CD4-positive, alpha-beta T cell treated with Interleukin-17A for 4 hours (primary cell): ENCODE data around the gene TMC7.
"Not testable (repeated sequence)": the region's sequence is repeated elsewhere in the genome, so short reads cannot be mapped to it uniquely, and the experiment has no call there.

Experiments
- DNase-seq: peaks from one replicate; pipeline ENCODE4 v3.0.0-alpha.2; 2020; ENCODE audit warnings: mixed read lengths

Gene TMC7

GRCh38 chr16:18984435-18985005 lies 786 bp downstream of the TMC7 start:
- no peak for DNase-seq

- DNase-seq = not testable (repeated sequence)
These were observed 1.5 kb downstream of the TMC7 start for GRCh38 chr16:18985256-18985655.

- not testable (repeated sequence) for DNase-seq
These were observed 8.0 kb downstream of the TMC7 start for GRCh38 chr16:18991731-18992130.

GRCh38 chr16:18993531-18993930 lies 9.8 kb downstream of the TMC7 start:
- not testable (repeated sequence) for DNase-seq

- not testable (repeated sequence) for DNase-seq
These were observed 10.4 kb downstream of the TMC7 start for GRCh38 chr16:18994181-18994580.

- DNase-seq = not testable (repeated sequence)
These were observed 11.7 kb downstream of the TMC7 start for GRCh38 chr16:18995406-18995805.

GRCh38 chr16:18996536-18996935 lies 12.8 kb downstream of the TMC7 start:
- not testable (repeated sequence) for DNase-seq

- not testable (repeated sequence) for DNase-seq
These were observed 13.3 kb downstream of the TMC7 start for GRCh38 chr16:18997001-18997400.

GRCh38 chr16:18999045-18999393 lies 15.3 kb downstream of the TMC7 start:
- DNase-seq = no peak

GRCh38 chr16:19001788-19002187 lies 18.1 kb downstream of the TMC7 start:
- no peak for DNase-seq

GRCh38 chr16:19003935-19004334 lies 20.2 kb downstream of the TMC7 start:
- DNase-seq = no peak

- no peak for DNase-seq
These were observed 22.1 kb downstream of the TMC7 start for GRCh38 chr16:19005561-19006445.

- DNase-seq = no peak
These were observed 22.9 kb downstream of the TMC7 start for GRCh38 chr16:19006446-19007315.

GRCh38 chr16:19008245-19009169 lies 24.8 kb downstream of the TMC7 start:
- no peak for DNase-seq

GRCh38 chr16:19011169-19011731 lies 27.5 kb downstream of the TMC7 start:
- no peak for DNase-seq

- DNase-seq = no peak
These were observed 30.7 kb downstream of the TMC7 start for GRCh38 chr16:19014461-19014860.

GRCh38 chr16:19017179-19017578 lies 33.4 kb downstream of the TMC7 start:
- DNase-seq = no peak

GRCh38 chr16:19020689-19021088 lies 37.0 kb downstream of the TMC7 start:
- no peak for DNase-seq

GRCh38 chr16:19021747-19022146 lies 38.0 kb downstream of the TMC7 start:
- no peak for DNase-seq

- DNase-seq = no peak
These were observed 43.7 kb downstream of the TMC7 start for GRCh38 chr16:19027416-19027815.

- no peak for DNase-seq
These were observed 46.2 kb downstream of the TMC7 start for GRCh38 chr16:19029980-19030379.

- no peak for DNase-seq
These were observed 48.0 kb downstream of the TMC7 start for GRCh38 chr16:19031738-19032137.
